ENCODE data around the gene TENM4.

Gene TENM4

DNA sequence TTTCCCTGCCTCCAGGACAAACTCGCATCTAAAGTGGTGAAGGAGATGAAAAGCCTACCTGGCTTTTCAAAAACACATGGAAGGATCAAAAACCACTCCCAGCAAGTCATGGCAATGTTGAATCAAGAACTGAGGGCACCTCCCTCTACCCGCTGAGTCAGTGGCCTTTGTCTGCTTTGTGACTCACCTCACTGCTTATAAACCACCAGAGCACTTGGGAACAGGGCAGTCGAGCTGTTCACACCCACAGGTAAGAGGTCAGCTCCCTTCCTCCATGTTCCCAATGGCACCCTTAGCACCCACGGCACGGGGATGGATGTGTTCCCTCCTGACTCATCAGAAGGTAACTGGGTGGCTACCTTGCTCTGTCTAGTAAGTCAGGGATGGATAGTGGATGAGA is 21.7 kb downstream of the TENM4 start:
- no peak for DNase-seq (ENCODE audit: low read depth, low spot score)

DNA sequence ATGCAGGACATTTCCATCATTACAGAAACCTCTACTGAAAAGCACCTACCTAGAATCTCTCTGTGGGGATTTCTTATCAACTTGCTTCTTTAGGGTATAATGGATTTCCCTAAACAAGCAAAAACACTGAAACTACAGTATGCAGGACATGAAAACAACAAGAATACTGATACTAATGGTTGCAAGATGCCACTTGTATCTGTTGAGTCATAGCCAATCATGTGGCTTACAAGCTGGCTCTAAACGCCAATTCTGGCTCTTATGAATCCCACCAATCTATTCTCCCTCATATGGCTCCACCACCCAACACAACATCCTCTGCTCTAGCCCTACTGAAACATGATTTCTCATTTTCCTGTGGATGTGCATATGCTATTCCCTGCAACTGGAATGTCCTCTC is 22.6 kb downstream of the TENM4 start:
- no peak for DNase-seq (ENCODE audit: low read depth, low spot score)

DNA sequence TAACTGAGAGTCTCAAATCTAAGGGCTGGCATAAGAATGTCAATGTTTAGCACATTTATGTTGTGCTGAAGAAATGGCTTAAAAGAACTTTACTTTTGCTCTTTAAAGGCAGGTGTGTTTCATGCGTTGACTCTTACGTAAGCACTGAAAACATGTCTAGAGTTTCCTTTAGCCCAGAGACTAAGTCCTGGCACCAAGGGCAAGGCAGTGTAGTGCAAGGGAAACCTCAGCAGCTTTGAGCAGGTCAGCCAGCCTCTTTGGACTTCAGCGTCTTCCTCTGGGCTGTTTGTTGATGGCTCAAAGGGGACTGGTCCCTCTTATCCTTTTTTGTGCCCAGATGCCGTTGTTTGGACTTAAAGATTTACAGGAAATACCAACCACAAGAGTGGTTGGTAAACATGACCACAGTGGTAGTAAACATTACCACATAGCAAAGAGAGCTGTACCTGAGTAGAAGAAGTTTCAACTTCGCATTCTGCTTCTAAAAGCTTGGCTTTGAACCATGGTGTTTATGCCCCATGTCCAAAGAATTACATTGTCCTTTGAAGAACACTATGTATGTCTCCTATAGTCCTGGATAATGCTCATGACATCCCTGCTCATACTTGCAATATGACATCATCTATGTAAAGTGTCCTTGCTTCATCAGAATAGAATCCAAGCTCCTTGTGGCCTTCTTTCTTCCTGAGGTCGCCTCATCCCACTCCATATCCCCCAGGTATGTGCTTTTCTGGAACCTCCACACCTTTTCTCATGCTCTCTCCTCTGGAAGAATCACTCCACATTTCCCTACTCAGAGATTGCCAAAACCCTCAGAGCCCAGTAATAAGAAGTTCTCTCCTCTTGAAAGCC is 23.5 kb downstream of the TENM4 start:
- no peak for DNase-seq (ENCODE audit: low read depth, low spot score)

DNA sequence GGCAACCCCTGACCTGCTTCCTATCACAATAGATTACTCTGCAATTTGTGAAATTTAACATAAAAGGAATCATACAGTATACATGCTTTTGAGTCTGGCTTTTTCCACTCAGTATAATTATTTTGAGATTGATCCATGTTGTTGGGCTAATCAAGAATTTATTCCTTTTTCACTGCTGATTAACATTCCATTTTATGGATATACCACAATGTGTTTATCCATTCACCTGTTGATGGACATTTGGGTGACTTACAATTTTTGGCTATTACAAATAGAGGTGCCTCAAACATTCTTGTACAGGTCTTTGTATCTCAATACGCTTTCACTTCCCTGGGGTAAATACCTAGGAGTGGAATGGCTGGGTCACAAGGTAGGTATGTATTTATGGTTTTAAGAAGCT is 24.9 kb downstream of the TENM4 start:
- no peak for DNase-seq (ENCODE audit: low read depth, low spot score)

DNA sequence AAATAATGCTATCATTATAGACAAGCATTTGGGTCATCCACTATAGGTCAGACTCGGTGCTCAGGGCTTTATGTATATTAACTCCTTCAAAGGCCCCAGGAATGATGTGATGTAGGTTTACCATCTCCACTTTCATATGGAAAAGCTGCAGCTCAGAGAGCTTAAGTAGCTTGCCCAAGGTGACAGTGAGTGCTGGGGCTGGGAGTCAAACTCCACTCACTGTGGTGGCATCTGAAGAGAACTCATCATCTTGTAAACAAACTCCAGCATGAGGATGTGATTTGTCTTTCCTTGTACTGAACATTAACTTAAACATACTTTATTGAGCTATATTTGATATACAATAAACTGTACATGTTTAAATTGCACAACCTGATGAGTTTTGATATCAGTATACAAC is 25.4 kb downstream of the TENM4 start:
- DNase-seq (ENCODE audit: low read depth, low spot score) = no peak

DNA sequence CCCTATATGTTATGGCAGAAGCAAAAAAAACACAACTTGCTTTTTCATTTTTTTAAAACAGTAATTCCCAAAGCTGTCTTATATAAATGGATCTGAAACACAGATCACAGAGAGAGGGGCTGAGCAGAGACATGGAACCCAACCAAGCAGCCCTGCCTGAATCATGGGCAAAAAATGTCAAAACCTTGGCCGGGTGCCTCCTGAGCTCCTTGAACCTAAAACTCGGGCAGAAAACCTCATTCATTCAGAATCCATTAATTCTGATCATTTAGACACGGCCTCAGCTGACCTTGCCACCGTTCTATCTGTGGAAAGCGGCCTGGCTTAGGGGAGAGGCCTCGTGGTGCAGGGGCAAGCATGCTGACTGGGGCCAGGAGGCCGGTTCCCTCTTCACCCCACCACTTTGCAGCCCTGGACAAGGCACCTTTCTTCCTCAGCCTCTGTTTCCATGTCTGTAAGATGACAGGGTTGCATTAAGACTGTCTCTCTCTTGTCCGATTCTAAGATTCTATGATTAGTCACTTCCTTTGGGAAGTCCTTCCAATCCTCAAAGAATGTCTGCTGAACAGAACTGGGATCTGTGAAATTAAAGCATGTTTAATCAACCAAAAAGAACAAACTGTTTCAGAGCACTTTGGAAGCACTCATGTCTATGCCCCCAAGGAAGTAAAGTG is 26.0 kb downstream of the TENM4 start:
- DNase-seq (ENCODE audit: low read depth, low spot score) = no peak

DNA sequence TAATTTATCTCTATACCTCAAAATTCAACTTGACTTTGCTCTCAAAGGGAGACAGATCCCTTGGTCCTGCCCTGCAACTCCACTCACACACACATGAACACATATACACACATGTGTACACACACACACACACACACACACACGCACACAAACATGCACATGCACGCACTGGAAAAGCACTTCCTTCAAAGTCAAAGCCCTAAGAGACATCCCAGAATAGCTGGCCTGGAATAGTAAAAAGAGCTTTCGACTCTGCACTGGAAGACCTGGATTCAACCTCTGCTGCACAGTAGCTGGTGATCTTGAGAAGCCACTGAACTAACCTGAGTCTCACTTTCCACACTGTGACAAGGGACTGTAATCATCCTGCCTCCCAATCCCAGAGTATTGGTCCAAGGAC is 26.8 kb downstream of the TENM4 start:
- no peak for DNase-seq (ENCODE audit: low read depth, low spot score)

DNA sequence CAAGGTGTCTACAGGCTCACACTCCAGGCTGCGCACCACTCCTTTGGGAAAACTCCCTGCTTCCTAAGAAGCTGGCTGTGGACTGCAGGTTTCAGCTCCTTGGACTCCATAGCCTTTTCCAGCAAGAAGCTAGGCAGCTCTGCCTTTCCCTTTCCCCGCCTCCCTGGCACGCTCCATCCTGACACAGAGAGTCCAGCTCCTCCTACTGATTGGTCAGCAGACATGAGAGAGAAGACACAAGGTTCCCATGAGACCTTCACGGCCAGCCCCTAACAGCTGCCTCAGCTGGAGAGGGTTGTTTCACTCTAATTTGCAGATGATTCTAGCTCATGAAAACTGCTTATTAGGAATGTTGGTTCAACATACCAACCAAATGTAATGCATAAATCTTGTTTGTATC is 27.6 kb downstream of the TENM4 start:
- peak; percentile 70 for DNase-seq (ENCODE audit: low read depth, low spot score)

DNA sequence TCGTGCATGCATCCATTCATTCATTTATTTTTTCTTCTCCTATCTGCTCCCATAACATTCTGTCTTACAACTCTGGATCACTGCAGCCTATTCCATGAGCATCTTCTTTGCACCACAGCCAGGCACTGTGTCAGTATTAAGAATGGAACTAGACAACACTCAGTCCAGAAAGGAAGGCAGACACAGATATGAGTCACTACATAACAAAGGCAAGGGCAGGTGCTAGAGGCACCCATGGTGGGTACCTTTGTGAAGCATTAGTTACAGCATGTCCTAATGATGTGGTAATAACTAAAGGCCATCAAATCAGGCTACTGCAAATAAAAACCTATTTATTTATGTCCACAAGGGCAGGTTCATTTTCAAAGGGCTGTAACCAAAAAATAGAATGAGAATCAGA is 28.1 kb downstream of the TENM4 start:
- no peak for DNase-seq (ENCODE audit: low read depth, low spot score)

DNA sequence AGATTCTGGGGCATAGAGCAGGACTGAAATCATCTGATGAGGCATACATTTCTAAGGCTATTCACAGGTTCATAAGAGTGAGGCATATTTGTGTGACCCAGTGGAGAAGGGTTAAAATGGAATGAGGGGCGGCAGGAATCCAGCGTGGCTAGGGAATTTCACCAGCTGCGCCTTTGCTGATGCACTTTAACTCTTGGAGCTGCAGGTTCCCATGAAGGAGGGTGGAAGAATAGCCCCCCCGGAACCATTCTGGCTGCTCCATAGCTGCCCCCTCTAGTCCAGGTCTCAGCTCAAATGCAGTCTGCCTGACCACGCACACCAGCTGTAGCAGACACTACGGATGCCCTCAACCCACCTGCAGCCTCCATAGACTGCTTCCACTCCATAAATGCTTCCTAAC is 31.5 kb downstream of the TENM4 start:
- DNase-seq (ENCODE audit: low read depth, low spot score) = no peak

DNA sequence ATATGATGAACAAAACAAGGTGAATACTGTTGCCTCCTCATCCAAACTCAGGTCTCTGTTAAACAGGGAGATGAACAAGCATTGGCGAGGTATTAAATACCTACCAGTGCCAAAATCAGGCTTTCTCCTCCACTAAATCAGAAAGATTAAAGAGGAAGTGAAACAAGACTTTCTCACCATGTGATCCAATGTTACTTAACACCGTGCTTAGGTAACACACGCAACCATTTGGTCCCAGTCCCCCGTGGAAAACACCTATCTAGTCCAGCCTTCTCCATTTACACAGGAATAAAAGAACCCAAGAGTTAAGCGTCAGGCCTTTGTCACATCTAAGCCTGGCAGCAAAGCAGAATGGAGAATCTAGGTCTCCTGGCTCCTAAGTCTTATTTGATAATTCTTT is 34.5 kb downstream of the TENM4 start:
- DNase-seq (ENCODE audit: low read depth, low spot score) = no peak

DNA sequence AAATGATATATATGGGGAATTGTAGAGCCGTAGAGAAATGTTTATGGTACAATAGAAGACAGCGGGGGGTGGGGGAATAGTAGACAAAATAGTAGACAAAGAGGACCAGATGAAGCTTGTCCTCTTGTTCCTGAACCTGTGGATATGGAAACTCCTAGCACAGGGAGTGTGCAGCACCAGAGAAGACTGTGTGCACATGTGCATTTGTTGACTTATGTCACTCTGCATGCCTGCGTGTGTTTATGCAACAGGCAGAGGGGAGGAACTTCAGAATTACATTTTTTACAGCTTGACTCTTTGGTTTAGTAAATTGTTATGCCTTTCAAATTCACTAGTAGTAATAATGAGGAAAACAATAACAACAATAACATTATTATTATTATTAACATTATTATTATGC is 36.0 kb downstream of the TENM4 start:
- DNase-seq (ENCODE audit: low read depth, low spot score) = no peak

DNA sequence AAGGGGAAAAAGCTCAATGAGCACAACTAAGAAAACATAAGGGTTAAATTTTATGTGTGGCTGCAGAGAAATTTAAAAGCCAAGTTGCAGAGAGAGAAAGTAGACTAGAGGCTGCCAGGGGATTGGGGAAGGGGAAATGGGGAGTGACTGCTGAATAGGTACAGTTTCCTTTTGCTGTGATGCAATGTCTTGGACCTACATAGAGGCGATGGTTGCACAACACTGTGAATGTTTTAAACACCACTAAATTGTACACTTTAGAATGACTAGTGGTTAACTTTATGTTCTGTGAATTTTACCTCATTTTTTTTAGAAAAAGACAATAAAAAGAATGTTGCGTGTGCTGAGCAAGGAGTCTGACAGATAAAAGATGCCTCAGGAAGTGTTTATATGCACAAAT is 36.5 kb downstream of the TENM4 start:
- no peak for DNase-seq (ENCODE audit: low read depth, low spot score)

DNA sequence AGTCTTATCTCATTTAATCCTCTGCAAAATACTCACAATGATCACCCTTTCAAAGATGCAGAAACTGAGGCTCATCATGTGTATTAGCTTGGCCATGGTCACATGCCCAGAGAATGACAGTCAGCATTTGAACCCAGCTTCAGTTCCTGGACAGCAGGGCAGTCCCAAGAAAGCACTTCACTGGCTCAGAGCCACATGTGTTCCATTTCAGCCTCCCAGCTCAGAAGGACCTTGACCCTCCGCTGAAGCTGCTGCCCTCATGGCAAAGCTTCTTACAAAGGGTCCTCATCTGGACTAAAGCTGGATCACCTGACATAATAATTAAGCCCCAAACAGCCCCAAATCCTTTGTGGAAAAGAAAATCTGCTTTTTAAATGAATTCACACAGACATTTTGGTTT is 37.0 kb downstream of the TENM4 start:
- no peak for DNase-seq (ENCODE audit: low read depth, low spot score)

DNA sequence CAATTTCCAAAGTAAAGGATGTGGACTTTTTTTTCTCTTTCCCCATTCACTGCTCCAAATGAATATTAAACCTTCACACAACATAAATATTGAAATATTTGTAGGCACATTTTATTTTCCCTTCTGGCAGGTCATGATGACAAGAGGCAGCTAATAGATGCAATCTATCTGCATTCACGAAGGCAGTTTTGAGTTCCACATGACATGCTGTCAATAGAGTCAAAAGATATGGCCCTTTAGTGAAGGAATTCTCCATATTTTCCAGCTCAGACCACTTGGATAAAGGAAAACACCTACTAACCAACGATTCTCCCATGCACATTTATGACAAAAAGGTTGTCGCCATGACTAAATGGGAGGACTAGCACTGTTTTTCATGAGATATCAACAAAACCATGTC is 37.9 kb downstream of the TENM4 start:
- no peak for DNase-seq (ENCODE audit: low read depth, low spot score)

DNA sequence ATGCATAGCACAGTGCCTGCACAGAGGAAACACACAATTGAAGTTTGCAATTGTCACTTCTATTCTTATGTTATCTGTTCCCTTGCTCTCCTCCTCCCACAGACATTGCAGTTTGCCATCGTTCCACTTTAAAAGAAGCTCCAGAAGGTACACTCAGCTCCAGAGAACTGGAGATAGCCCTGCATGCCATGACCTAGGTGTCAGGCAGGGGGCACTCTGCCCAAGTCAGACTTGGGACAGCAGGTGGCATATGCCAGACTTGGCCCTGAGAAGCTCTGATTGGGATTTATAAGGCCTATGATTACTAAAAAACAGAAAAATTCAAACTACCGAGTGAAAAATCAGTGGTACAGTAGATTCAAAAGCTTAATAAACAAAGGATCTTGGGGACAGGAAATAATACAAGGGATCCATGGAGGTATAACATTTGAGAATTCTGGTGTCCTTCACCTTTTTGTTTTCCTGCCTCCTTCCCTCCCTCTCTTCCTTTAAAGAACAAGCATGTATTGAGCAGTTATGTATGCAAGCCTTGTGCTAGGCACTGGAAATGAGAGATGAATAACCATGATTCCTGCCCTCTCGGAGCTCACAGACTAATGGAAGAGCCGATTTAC is 40.0 kb downstream of the TENM4 start:
- peak; percentile 46 for DNase-seq (ENCODE audit: low read depth, low spot score)

DNA sequence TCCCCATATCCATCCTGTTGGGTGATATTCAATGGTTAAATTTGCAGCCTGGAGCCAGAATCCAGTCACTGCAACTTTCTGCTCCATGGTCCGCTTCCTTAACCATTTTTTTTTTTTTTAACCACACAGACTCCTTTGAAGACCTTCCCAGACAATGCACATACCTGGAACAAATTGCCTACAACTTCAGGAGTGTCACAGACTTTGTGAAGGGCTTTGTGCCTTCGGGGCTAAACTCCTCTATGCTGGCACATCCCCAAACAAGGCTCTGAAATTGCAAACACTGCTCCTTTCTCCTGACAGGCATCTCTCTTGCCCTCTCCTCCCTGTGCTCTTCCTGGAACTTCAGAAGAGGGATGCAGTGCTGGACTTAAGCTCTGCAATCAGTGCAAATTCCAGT is 40.6 kb downstream of the TENM4 start:
- peak; percentile 60 for DNase-seq (ENCODE audit: low read depth, low spot score)

DNA sequence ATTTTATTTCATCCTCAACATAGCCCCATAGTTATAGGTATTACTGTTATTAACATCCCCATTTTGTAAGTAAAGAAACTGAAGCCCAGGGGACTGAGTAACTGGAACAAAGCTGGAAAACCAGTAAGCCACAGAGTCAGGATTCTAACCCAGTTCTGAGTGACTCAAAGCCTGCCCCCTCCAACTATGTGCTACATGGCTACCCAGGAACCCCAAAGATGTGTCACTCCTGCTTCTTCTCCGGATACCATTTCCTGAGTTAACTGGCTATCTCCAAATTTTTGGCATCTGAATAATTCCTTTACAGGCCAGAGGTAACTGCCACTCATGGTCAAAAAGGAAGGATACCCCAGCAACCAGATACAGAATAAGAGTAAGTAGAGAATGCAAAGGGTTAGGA is 43.6 kb downstream of the TENM4 start:
- no peak for DNase-seq (ENCODE audit: low read depth, low spot score)

DNA sequence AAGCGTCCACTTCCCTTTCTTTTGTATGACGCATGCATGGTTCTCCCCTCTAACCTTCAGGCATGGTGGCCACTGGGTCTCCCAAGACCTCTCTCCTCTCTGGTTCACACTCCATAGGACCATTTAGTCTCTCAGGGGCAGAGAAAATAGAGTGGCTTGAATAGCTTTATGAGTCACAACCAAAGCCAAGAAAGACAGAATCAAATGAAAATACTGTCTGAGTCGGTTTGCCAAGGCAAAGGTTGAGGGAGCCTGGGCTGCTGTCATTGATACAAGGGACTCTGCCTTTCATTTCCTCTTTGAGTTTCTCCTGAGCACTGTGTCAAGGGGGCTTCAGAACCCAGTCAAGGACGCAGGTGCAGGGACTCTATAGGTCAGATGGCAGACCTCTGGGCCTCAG is 44.2 kb downstream of the TENM4 start:
- DNase-seq (ENCODE audit: low read depth, low spot score) = no peak

DNA sequence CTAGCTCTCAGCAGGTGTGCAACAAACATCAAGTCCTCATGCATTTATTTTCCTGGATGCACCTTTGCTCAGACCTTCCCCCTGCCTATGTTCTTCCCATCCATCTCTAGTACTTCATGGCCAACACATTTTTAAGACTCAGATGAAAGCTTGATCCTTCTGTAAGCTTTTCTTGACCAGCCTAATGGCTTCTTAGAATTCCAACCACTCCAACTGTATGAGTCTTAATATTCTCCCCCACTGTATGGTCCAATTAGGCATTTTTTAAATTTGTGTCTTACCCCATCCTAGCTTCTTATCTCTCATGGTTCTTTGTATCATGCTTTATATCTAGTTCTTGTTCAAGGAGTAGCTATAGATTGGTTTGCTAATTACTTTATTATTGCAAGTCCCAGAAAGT is 44.8 kb downstream of the TENM4 start:
- no peak for DNase-seq (ENCODE audit: low read depth, low spot score)

DNA sequence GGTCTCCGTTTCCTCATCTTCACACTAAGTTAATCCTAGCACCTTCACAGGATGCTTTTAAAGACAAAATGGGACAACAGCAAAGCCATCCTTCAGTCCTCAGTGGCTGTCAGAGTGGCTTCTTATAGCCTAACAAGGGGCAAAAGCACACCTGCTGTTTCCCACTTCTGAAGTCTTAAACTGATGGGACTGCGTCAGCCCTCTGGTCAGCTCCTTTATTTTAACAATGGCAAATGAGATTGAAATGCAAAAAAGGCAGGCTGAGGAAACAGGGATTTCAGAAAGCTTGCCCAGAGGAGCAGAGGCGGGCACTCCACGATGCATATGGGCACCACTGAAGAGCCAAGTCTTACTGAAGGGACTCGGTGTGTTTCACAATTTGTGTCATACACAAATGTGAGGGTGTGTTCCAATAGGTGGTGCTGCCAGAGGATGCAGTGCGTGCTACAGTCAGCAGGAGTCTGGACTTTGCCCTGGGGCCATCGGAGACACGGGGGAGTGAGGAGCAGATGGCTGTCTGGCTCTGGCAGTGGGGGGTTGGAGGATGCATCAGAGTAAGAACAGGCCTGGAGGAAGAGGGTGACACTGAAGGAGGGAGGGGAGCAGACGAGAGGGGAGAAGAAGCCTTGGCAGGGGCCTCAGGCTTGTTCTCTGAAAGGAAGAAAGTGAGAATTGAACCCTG is 47.3 kb downstream of the TENM4 start:
- DNase-seq (ENCODE audit: low read depth, low spot score) = peak; percentile 89

DNA sequence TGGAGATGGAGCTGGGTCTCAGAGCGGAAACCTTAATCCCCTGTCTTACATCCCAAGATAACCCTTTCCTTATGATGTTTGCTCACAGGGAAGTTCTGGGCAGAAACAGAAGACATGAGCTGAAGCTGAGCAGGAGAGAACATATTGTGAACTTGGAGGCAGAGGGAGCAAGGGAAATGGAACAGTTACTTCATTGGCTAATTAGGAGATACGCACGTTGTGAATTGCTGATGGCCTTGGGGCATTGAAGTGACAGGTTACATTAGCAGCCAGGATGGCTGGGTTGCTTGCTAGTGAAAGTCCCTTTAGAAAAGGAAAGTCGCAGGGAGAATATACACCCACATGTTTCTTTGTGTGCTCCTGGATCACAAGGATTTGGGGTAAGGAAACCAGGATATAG is 48.7 kb downstream of the TENM4 start:
- peak; percentile 30 for DNase-seq (ENCODE audit: low read depth, low spot score)
